Stimulated activated CD8-positive, alpha-beta memory T cell treated with anti-CD3 and anti-CD28 coated beads, Interleukin-2, amount 100 ng/mL, for 48 hours (primary cell): Measurements from ENCODE around the gene ZNF17.

Experiments
- DNase-seq, 2 donors: peaks; one replicate each; pipeline ENCODE4 v3.0.0-alpha.2; 2020; ENCODE audit warnings: low read depth in 2 of 2

Gene ZNF17

GRCh38 chr19:57434386-57435061, 23.6 kb downstream of the ZNF17 start:
- DNase-seq = no peak

- DNase-seq = peak; percentile 85 to 91
Measured at GRCh38 chr19:57435062-57435978, 24.4 kb downstream of the ZNF17 start, which contains the start of gene ZNF749. Gene ZNF749 (plus strand): TSS chr19:57435325. CDS start chr19:57435579, 254 bp downstream.

DNA sequence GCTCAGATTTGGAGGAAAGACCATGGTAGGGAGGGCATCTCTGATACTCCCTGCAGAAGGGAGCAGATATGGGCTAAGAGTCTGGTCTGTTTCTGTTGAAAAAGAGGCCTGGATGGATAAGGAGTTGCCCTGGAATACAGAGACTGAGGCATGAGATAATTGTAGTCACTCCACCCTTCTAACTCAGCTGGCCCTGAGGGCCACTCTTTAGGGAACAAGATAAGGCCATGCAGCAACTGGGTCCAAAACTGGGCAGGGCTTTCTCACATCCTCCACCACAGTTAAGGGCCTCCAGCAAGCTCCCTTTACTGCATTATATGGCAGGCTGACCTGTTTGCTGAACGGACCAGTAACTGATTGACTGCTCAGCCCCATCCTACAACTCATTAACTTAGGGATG, 25.5 kb downstream of the ZNF17 start:
- no peak for DNase-seq

- DNase-seq = no peak
Measured at GRCh38 chr19:57437931-57438330, 27.0 kb downstream of the ZNF17 start.

DNA sequence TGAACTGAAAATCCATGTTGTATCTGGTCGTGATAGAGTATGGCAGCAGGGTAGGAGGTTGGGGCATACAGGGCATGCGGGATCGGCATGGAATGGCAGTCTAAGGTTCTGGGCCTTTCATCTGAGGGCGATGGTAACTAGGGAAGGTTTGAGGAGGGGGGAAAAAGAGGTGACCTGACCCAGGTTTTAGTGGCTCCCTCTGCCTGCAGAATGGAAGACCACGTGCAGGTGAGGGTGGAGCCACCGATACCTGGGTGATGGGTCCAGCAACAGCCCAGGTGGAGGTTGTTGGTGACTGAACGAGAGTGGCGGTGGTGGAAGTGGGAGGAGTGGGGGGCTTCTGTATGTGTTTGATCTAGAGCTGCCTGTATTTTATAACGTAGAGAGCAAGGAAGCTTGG, 28.0 kb downstream of the ZNF17 start:
- DNase-seq = no peak

DNA sequence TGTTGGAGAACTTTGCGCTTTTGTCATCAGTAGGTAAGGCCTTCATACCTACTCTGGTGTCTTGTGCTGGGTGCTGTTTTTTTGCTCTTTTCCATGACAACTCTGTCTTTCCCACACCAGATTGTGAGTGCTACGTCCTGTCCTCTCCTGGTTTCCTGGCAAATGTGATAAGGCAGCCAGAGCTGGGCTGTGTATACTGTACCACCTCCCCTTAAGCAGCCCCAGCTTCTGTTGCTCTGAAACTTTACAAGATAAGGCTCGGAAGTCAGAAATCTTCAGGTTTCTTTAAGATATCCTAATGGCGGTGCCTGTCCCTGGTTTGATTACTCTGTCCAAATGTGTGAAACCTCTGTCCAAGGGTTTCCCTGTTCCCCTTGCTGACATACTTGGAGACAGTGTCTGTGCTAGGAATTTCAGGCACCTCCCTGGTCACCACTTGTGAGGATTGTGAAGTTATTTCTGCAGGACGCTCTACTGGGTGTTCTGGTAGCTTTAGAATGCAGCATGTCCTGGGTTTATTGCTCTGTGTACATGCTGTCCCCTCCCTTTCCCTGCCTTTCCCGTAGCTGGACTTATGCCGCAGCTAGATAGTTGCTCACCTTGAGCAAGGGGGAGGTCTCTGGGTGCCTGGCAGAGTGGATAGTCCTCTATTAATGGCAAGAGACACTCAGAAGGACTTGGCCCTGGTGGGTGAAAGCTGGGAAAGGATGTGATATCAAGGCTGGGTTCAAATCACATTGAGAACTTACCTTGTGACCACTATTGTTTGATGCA, 31.2 kb downstream of the ZNF17 start:
- DNase-seq = no peak

GRCh38 chr19:57443121-57443696, 32.2 kb downstream of the ZNF17 start:
- no peak for DNase-seq

DNA sequence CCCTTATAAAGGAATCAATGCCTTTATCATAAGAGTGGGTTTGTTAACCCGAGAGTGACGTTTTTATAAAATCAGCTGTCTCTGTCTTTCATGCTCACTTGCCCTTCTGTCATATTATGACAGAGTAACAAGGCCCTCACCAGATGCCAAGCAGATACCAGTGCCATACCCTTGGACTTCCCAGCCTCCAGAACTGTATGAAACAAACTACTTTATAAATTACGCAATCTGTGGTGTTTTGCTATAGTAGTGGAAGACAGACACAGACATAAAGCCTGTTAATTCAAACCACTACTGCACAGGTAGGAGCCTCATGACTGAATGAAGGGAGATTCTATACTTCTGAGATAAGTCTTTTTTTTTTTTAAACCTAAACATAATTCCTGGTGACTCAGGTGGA, 41.3 kb downstream of the ZNF17 start:
- no peak for DNase-seq

DNA sequence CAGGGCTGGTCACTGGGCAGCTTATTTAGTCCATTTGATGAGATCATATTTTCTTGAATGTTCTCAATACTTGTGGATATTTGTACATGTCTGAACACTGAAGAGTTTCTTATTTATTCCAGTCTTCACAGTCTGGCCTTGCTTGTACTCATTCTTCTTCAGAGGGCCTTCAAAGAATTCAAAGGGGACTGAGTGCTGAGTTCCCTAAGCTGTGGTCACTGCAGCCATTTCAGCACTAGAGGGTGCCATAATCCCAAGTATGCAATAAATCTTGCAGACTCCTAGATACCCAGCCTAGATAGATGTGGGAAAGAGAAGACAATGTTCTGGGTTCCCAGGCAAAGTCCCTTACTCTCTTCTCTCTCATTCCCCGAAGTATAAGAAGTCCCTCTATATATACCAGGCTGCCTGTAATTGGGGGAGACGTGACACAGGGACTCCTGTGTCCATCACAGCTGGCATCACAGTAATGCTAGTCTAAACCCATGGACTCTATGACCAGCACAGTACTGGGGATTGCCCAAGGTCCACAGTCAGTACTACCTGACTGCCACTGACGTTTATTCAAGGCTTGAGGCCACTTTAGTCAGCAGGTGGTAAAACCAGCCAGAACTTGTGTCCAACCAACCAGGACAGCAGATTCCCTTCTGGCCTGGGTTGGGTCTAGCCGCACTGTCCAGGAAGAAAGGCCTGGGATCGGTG, 54.9 kb downstream of the ZNF17 start:
- no peak for DNase-seq

GRCh38 chr19:57466489-57466888, 55.5 kb downstream of the ZNF17 start:
- no peak for DNase-seq
